Glutamatergic neuron (in vitro differentiated cells): ENCODE results near the gene SIGLEC9. TPM values are rescaled to one million over a fixed set of nuclear protein-coding genes. Genes with fewer than 3 reads are reported as not detected.
"Not testable (repeated sequence)": the region's sequence is repeated elsewhere in the genome, so short reads cannot be mapped to it uniquely, and the experiment has no call there.

ENCODE experiments used
- DNase-seq: peaks from one replicate; pipeline ENCODE4 v3.0.0; 2022
- H3K27ac Mint-ChIP-seq: one replicate; pipeline ENCODE4 v1.8.0; 2020; ENCODE audit warnings: mild to moderate bottlenecking, mixed read lengths, inconsistent platforms; ENCODE audit not compliant: unreplicated experiment
- H3K27me3 Mint-ChIP-seq: one replicate; pipeline ENCODE4 v1.8.0; 2020; ENCODE audit warnings: mild to moderate bottlenecking, moderate library complexity, mixed read lengths, inconsistent platforms; ENCODE audit not compliant: unreplicated experiment
- H3K36me3 Mint-ChIP-seq: one replicate; pipeline ENCODE4 v1.8.0; 2020; ENCODE audit warnings: mild to moderate bottlenecking, mixed read lengths, inconsistent platforms; ENCODE audit not compliant: unreplicated experiment
- H3K4me1 Mint-ChIP-seq: one replicate; pipeline ENCODE4 v1.8.0; 2020; ENCODE audit warnings: mild to moderate bottlenecking, low read depth, mixed read lengths, inconsistent platforms; ENCODE audit not compliant: unreplicated experiment
- H3K4me3 Mint-ChIP-seq: one replicate; pipeline ENCODE4 v1.8.0; 2020; ENCODE audit warnings: mild to moderate bottlenecking, mixed read lengths, inconsistent platforms; ENCODE audit not compliant: unreplicated experiment
- H3K9me3 Mint-ChIP-seq: one replicate; pipeline ENCODE4 v1.8.0; 2020; ENCODE audit warnings: mild to moderate bottlenecking, moderate library complexity, mixed read lengths, inconsistent platforms; ENCODE audit not compliant: unreplicated experiment
- total RNA-seq: library from RNA; stranded (reverse); fragmentation: NEBNext Ultra II Directional; extraction: Animal tissue kit (Norgen Biotek cat#: 25700); gene quantifications from one replicate; pipeline ENCODE4 v1.2.1, GENCODE V29; 2021; ENCODE audit not compliant: unreplicated experiment
- TF ChIP-seq, protein P1 (sequence below): fragments of 200-600 bp; sonication (generic); IDR thresholded peaks from one replicate; pipeline ENCODE4 v1.5.0; 2021; ENCODE audit not compliant: partially characterized antibody, unreplicated experiment

Gene SIGLEC9
- total RNA-seq, 1 donor from 2014 or later, result not detected

- Mint-ChIP-seq H3K36me3 (no peaks in the 10 kb centered on the region), H3K4me1 (peaks cover 7% of the 10 kb centered on the region), H3K4me3 (no peak within 1 kb of the TSS), H3K9me3 (peaks cover 4% of the 10 kb centered on the region), H3K27ac (no peak within 1 kb of the TSS), H3K27me3 (peaks cover 5% of the 10 kb centered on the region)
- TF ChIP-seq, protein P1, sequence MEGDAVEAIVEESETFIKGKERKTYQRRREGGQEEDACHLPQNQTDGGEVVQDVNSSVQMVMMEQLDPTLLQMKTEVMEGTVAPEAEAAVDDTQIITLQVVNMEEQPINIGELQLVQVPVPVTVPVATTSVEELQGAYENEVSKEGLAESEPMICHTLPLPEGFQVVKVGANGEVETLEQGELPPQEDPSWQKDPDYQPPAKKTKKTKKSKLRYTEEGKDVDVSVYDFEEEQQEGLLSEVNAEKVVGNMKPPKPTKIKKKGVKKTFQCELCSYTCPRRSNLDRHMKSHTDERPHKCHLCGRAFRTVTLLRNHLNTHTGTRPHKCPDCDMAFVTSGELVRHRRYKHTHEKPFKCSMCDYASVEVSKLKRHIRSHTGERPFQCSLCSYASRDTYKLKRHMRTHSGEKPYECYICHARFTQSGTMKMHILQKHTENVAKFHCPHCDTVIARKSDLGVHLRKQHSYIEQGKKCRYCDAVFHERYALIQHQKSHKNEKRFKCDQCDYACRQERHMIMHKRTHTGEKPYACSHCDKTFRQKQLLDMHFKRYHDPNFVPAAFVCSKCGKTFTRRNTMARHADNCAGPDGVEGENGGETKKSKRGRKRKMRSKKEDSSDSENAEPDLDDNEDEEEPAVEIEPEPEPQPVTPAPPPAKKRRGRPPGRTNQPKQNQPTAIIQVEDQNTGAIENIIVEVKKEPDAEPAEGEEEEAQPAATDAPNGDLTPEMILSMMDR, result no peak
- no peak for DNase-seq
Observed at GRCh38 chr19:51142119-51142518, 17.4 kb downstream of the SIGLEC9 start, which contains the start of gene SIGLEC7. SIGLEC7 (plus strand) TSS chr19:51142301; CDS start chr19:51142370, 69 bp downstream.

GRCh38 chr19:51142809-51143475 is 18.2 kb downstream of the SIGLEC9 start:
- not testable (repeated sequence) for DNase-seq, H3K27ac Mint-ChIP-seq, H3K4me3 Mint-ChIP-seq, H3K36me3 Mint-ChIP-seq, H3K27me3 Mint-ChIP-seq, H3K9me3 Mint-ChIP-seq, H3K4me1 Mint-ChIP-seq

- TF ChIP-seq, protein P1, result no peak
- H3K4me3 Mint-ChIP-seq, result no peak overlapping the region
Observed at GRCh38 chr19:51143486-51143885, 18.8 kb downstream of the SIGLEC9 start.

DNA sequence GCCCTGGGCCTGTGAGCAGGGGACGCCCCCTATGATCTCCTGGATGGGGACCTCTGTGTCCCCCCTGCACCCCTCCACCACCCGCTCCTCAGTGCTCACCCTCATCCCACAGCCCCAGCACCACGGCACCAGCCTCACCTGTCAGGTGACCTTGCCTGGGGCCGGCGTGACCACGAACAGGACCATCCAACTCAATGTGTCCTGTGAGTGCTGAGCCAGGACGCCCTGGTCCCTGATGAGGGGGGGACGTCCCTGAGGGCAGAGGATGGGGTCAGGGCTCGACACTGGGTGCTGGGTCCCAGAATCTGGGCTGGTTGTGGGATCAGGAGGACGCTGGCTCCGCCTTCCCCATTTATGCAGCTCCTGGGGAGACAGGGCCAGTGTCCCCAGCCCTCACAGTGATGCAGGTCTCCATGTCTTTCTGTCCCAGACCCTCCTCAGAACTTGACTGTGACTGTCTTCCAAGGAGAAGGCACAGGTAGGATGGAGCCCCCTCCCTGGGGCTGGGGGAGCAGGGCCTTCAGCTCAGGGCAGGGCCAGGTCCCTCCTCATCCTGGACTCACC is 19.9 kb downstream of the SIGLEC9 start:
- Mint-ChIP-seq H3K27ac (no peak overlapping the region), H3K4me1 (peaks cover 3% of the 10 kb centered on the region), H3K4me3 (no peak overlapping the region), H3K27me3 (peaks cover 4% of the 10 kb centered on the region), H3K36me3 (no peaks in the 10 kb centered on the region), H3K9me3 (peaks cover 2% of the 10 kb centered on the region)
- DNase-seq, result no peak
- TF ChIP-seq, protein P1, result no peak

More at GRCh38 chr19:51143486-51143885, 18.8 kb downstream of the SIGLEC9 start:
- Mint-ChIP-seq H3K27ac (no peak overlapping the region), H3K9me3 (peaks cover 2% of the 10 kb centered on the region), H3K4me1 (peaks cover 7% of the 10 kb centered on the region), H3K27me3 (peaks cover 4% of the 10 kb centered on the region), H3K36me3 (no peaks in the 10 kb centered on the region)
- DNase-seq, result no peak

DNA sequence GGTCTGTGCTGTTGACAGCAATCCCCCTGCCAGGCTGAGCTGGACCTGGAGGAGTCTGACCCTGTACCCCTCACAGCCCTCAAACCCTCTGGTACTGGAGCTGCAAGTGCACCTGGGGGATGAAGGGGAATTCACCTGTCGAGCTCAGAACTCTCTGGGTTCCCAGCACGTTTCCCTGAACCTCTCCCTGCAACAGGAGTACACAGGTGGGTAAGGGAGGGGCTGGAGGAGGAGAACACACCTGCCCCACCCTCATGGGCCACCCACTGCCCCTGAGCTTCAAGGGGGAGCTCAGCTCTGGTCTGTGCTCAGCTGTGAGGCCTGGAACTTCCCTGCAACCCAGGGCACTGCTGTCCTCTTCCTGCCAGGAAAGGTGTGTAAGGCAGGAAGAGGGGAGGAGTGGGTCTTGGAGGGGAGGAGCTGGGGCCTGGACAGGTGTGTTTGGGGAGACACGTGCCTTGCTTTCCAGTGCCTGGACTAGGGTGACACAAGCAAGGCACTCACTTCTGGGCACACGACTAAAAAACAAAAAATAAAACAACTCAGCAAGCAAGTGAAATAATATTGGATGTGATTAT is 21.3 kb downstream of the SIGLEC9 start:
- TF ChIP-seq, protein P1, result no peak
- Mint-ChIP-seq H3K4me3 (no peak overlapping the region), H3K27me3 (peaks cover 4% of the 10 kb centered on the region), H3K4me1 (peaks cover 3% of the 10 kb centered on the region), H3K9me3 (peaks cover 2% of the 10 kb centered on the region), H3K27ac (no peak overlapping the region), H3K36me3 (no peaks in the 10 kb centered on the region)
- DNase-seq, result no peak
